ENCODE measurements around the gene PIPOX.

DNA sequence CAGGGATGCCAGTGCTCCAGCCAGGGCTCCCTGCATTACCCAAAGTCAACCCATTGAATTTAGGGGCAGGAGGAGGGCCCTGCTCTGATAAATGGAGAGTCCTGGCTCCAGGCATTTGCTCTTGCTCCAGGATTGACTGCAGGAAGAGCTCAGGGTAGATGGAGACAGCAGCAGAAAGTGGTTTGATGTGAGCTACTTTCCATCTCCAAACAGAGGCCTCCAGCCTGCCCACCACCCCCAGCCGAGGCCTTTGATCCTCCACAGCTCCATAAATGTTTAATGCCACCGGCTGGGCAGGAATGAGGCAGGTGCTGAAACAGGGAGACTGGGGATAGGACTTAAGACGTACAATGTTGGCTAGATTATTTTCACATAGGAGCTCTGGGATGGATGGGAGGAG, 32.8 kb upstream of the PIPOX start:
- TF ChIP-seq, protein P1, sequence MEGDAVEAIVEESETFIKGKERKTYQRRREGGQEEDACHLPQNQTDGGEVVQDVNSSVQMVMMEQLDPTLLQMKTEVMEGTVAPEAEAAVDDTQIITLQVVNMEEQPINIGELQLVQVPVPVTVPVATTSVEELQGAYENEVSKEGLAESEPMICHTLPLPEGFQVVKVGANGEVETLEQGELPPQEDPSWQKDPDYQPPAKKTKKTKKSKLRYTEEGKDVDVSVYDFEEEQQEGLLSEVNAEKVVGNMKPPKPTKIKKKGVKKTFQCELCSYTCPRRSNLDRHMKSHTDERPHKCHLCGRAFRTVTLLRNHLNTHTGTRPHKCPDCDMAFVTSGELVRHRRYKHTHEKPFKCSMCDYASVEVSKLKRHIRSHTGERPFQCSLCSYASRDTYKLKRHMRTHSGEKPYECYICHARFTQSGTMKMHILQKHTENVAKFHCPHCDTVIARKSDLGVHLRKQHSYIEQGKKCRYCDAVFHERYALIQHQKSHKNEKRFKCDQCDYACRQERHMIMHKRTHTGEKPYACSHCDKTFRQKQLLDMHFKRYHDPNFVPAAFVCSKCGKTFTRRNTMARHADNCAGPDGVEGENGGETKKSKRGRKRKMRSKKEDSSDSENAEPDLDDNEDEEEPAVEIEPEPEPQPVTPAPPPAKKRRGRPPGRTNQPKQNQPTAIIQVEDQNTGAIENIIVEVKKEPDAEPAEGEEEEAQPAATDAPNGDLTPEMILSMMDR (IDR thresholded peaks at IDR 0.05; ENCODE audit: insufficient read depth, low read depth, low read length), result no peak
- no peak for TF ChIP-seq EZH2 (IDR thresholded peaks at IDR 0.05; ENCODE audit: insufficient read depth, low read length)

Data from astrocyte (in vitro differentiated cells and primary cell).